Panc1 (cell line): ENCODE results near the gene ECT2. TPM values are rescaled to one million over a fixed set of nuclear protein-coding genes. Genes with fewer than 3 reads are reported as not detected.

Experiments
- ATAC-seq: fragments of 200-7000 bp; cut with Tn5 transposase; 2 replicates; pipeline ENCODE4 v1.9.1; 2020; ENCODE audit warnings: mild to moderate bottlenecking, moderate library complexity
- BruUV-seq: library from RNA; stranded (reverse); fragments of 400-500 nt; replicated peaks from 2 replicates; lab custom pipeline; 2021; lab: Mats Ljungman, UMichigan
- CTCF ChIA-PET: fragments of 300-600 bp; sonication (Branson Sonifier 250); formaldehyde crosslinking; loops from one replicate; lab custom pipeline; 2022; ENCODE audit warnings: antibody characterized with exemption; lab: Charles Lee
- POLR2A ChIA-PET: fragments of 300-600 bp; sonication (Branson Sonifier 250); formaldehyde crosslinking; loops from one replicate; lab custom pipeline; 2022; ENCODE audit warnings: antibody characterized with exemption; lab: Charles Lee
- DNase-seq: peaks from one replicate; pipeline ENCODE4 v3.0.0-alpha.2; 2010; ENCODE audit warnings: low read depth, low spot score
- H3K27ac ChIP-seq: 2 replicates; pipeline ENCODE4 v1.5.1; 2011; ENCODE audit warnings: mild to moderate bottlenecking, low read length, inconsistent platforms
- H3K27me3 ChIP-seq: fragments of 200-500 bp; sonication (Bioruptor generic); 2 replicates; pipeline ENCODE4 v1.6.0; 2014; ENCODE audit warnings: low read length, inconsistent platforms; ENCODE audit not compliant: control insufficient read depth, insufficient read depth
- H3K36me3 ChIP-seq: fragments of 200-500 bp; sonication (Bioruptor generic); 2 replicates; pipeline ENCODE4 v1.5.1; 2014; ENCODE audit warnings: inconsistent platforms, mild to moderate bottlenecking, low read length, moderate library complexity; ENCODE audit not compliant: control insufficient read depth, insufficient read depth
- H3K4me1 ChIP-seq: 2 replicates; pipeline ENCODE4 v1.5.1; 2011; ENCODE audit warnings: inconsistent platforms, mild to moderate bottlenecking, low read length, moderate library complexity; ENCODE audit not compliant: control insufficient read depth, insufficient read depth
- H3K4me3 ChIP-seq, 2 experiments: 2 replicates each; pipeline ENCODE4 v1.5.1; 2011 to 2012; ENCODE audit warnings: low read depth in 2 of 2, low read length in 2 of 2, mild to moderate bottlenecking in 2 of 2, inconsistent platforms in 1 of 2, moderate library complexity in 1 of 2
- H3K9me3 ChIP-seq: fragments of 200-500 bp; sonication (Bioruptor generic); 2 replicates; pipeline ENCODE4 v1.5.1; 2014; ENCODE audit warnings: low read depth, mild to moderate bottlenecking, inconsistent platforms, low read length, moderate library complexity; ENCODE audit not compliant: control insufficient read depth, insufficient read depth
- CTCF ChIP-seq: fragments of 450-650 bp; IDR thresholded peaks from 2 replicates; pipeline ENCODE4 v1.5.1; 2017; ENCODE audit warnings: mild to moderate bottlenecking
- POLR2AphosphoS5 ChIP-seq: IDR thresholded peaks from 2 replicates; pipeline ENCODE4 v1.6.1; 2012; ENCODE audit warnings: mild to moderate bottlenecking, low read depth, low read length, moderate library complexity
- REST ChIP-seq, 2 experiments: IDR thresholded peaks; 2 replicates each; pipeline ENCODE4 v1.6.1; 2011 to 2012; ENCODE audit warnings: low read depth in 2 of 2, control low read depth in 1 of 2, low read length in 1 of 2, mild to moderate bottlenecking in 1 of 2, moderate library complexity in 1 of 2; ENCODE audit not compliant: insufficient read depth in 1 of 2
- SIN3A ChIP-seq: IDR thresholded peaks from 2 replicates; pipeline ENCODE4 v1.6.1; 2012; ENCODE audit warnings: low read depth, mild to moderate bottlenecking, low read length, moderate library complexity, borderline replicate concordance; ENCODE audit not compliant: insufficient read depth
- TCF7L2 ChIP-seq: IDR thresholded peaks from 2 replicates; pipeline ENCODE4 v1.6.1; 2011; ENCODE audit warnings: mild to moderate bottlenecking, low read depth, low read length, inconsistent platforms
- in situ Hi-C: cut with HindIII; loops from 2 replicates; pipeline ENCODE4 v1.10.0; 2016; ENCODE audit warnings: low sequenced_read_pairs, low pct_unique_long_range_greater_than_20kb
- intact Hi-C: fragments of 100-400 bp; cut with micrococcal nuclease; formaldehyde crosslinking; loops from one replicate; pipeline ENCODE4 v1.10.0; 2022; ENCODE audit not compliant: unreplicated experiment
- total RNA-seq: library from RNA; stranded (reverse); gene quantifications from one replicate; pipeline ENCODE4 v1.2.1, GENCODE V29; 2021; ENCODE audit not compliant: unreplicated experiment

The ECT2 gene
- total RNA-seq, 1 experiment from 2014 or later: 102 TPM

- H3K4me1 ChIP-seq: no peaks in the 10 kb centered on the region
- no peaks in the 10 kb centered on the region for H3K36me3 ChIP-seq
- ChIA-PET CTCF (interaction anchor here (0.7 kb wide), 1 partner anchor 94 kb away, joined by 6 read pairs; no protein-coding TSS in a partner anchor), POLR2A (no interaction called here)
- in situ Hi-C loops (no loop called here), intact Hi-C loops (loop anchor here (5.0 to 10.0 kb wide), 2 partner anchors 148 to 211 kb away; no protein-coding TSS in a partner anchor)
- DNase-seq: peak; percentile 32
- no peak overlapping the region for H3K4me3 ChIP-seq
- ATAC-seq: peak; percentile 88
- peaks cover 8% of the 10 kb centered on the region; the same call in 1 of the 2 replicates for H3K27me3 ChIP-seq
- BruUV-seq: no TSS peak
- TF ChIP-seq SIN3A (no peak), POLR2AphosphoS5 (no peak), REST (IDR thresholded peaks at IDR 0.05; ENCODE audit: insufficient read depth in 1 of 2, low read depth in 2 of 2, low read length in 1 of 2) (no peak), TCF7L2 (no peak), CTCF (peak; percentile 80)
- H3K27ac ChIP-seq: no peak overlapping the region
- H3K9me3 ChIP-seq: no peaks in the 10 kb centered on the region
These were observed 86.0 kb downstream of the ECT2 start for GRCh38 chr3:172836390-172836997.

- ChIA-PET CTCF (no interaction called here), POLR2A (interaction anchor here (0.6 kb wide), 1 partner anchor 86 kb away, joined by 3 read pairs; no protein-coding TSS in a partner anchor)
- Histone ChIP-seq H3K9me3 (no peaks in the 10 kb centered on the region), H3K4me1 (no peaks in the 10 kb centered on the region), H3K27ac (no peak overlapping the region), H3K4me3 (no peak overlapping the region), H3K36me3 (no peaks in the 10 kb centered on the region), H3K27me3 (peaks cover 8% of the 10 kb centered on the region; the same call in 1 of the 2 replicates)
- TF ChIP-seq TCF7L2: no peak
- TF ChIP-seq CTCF: no peak
- TF ChIP-seq POLR2AphosphoS5: no peak
- no peak for TF ChIP-seq REST (IDR thresholded peaks at IDR 0.05; ENCODE audit: insufficient read depth in 1 of 2, low read depth in 2 of 2, low read length in 1 of 2)
- TF ChIP-seq SIN3A: no peak
- DNase-seq: no peak
- BruUV-seq: no TSS peak
- no peak for ATAC-seq
- intact Hi-C loops (loop anchor here (5.0 to 10.0 kb wide), 2 partner anchors 145 to 208 kb away; no protein-coding TSS in a partner anchor), in situ Hi-C loops (no loop called here)
These were observed 89.2 kb downstream of the ECT2 start for GRCh38 chr3:172839679-172840078.
